Measurements from ENCODE around the gene TC2N. TPM values are rescaled to one million over a fixed set of nuclear protein-coding genes. Genes with fewer than 3 reads are reported as not detected.
"Not testable (repeated sequence)": the region's sequence is repeated elsewhere in the genome, so short reads cannot be mapped to it uniquely, and the experiment has no call there.

Gene TC2N
- 11.1 TPM for total RNA-seq
- long read RNA-seq, full-length matches to known transcripts: 5 of 8 reads
- long read RNA-seq, partial matches to known transcripts: 2 of 8 reads
- long read RNA-seq, other reads (novel, unspliced or antisense): 1 of 8 reads

GRCh38 chr14:91867316-91867988, at the start of gene TC2N:
Gene TC2N, minus strand, starts transcription at chr14:91867536. Its CDS starts 53,767 bp downstream, at chr14:91813769.
- DNase-seq (no peak), ATAC-seq (ENCODE audit: poor library complexity) (no peak)
- intact Hi-C loops (cut with DNase I): no loop called here

- ATAC-seq (ENCODE audit: poor library complexity) (no peak), DNase-seq (no peak)
- intact Hi-C loops (cut with DNase I): loop anchor here (5.0 kb wide), 1 partner anchor 260 kb away; no protein-coding TSS in a partner anchor
These were observed 44.7 kb upstream of the TC2N start for GRCh38 chr14:91912035-91912434.

DNA sequence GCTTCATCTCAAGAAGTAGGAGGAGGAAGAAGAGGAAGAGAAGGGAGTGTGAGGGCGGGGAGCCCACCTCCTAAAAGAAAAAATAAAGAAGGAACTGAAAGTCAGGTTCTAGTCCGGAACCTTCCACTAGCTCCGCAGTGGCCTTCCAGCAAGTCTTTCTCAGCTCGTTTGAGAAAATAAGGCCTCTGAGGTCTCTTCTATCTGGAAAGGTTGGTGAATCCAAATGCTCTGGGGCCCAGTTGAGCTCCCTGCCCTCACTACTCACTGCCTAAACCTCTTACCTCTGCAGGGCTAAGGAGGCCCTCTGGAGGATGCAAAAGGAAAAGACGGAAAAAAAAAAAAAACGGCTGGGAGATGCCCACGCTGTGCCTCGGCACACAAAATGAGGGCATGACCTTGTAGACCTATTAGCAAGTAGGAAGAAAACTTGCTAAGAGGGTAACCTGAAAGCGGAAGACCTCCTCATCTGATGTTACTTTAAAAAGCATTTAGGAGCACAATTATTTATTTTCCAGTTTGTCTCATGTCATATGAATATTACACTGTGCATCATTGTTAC, 44.2 kb upstream of the TC2N start:
- ATAC-seq (ENCODE audit: poor library complexity) (peak; percentile 75), DNase-seq (no peak)
- intact Hi-C loops (cut with DNase I): loop anchor here (5.0 kb wide), 1 partner anchor 259 kb away; no protein-coding TSS in a partner anchor

GRCh38 chr14:91910196-91910595, 42.9 kb upstream of the TC2N start:
- intact Hi-C loops (cut with DNase I): loop anchor here (5.0 kb wide), 1 partner anchor 258 kb away; no protein-coding TSS in a partner anchor
- ATAC-seq (ENCODE audit: poor library complexity) (no peak), DNase-seq (no peak)

GRCh38 chr14:91906374-91906773, 39.0 kb upstream of the TC2N start:
- intact Hi-C loops (cut with DNase I): no loop called here
- ATAC-seq (ENCODE audit: poor library complexity) (no peak), DNase-seq (no peak)

DNA sequence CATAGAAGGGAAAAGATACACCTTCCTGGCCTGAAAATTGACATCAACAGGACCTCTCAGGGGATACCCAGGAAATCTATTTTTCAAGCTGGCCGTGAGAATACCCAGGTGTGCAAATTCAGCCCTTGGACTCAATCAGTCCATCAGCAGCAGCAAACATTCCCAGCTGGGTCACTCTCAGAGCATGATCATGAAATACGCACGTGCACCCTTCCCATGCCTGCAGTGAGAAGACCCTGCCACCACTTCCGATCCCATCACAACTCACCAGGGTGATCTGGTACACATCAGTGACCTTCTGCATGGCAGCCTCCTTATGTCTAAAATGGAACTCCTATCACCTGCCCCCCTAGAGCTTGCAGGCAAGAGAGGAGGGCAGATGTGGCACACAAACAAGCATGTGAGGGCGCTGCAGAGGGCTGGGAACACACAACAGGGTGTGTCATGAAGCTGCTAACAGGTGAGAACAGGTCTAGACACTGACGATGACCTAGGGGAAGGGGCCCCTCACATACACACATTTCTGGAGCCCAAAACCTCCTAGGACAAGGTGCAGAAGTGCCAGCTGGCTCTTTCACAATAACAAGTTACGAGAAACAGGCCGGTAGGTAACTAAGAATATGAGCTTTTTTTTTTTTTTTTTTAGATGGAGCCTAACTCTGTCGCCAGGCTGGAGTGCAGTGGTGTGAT, 37.8 kb upstream of the TC2N start:
- intact Hi-C loops (cut with DNase I): no loop called here
- ATAC-seq (ENCODE audit: poor library complexity): no peak
- DNase-seq: no peak

DNA sequence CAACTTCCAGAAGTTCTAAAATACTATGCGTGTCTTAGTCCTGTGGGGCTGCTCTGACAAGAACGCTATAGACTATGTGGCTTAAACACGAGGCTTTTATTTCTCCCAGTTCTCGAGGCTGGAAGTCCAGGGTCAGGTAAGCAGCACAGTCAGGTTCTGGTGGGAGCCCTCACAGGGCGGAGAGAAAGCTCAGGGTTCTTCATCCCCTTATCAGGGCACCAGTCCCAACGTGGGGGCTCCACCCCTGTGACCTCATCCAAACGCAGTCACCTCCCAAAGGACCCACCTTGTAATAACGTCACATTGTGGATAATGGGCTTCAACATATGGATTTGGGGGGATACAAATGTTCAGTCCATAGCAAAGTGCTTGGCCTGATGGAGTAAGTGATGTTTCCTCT, 37.1 kb upstream of the TC2N start:
- DNase-seq (no peak), ATAC-seq (ENCODE audit: poor library complexity) (no peak)
- intact Hi-C loops (cut with DNase I): no loop called here

GRCh38 chr14:91903070-91903469, 35.7 kb upstream of the TC2N start:
- intact Hi-C loops (cut with DNase I): no loop called here
- ATAC-seq (ENCODE audit: poor library complexity): peak; percentile 53

GRCh38 chr14:91902336-91902735, 35.0 kb upstream of the TC2N start:
- DNase-seq (no peak), ATAC-seq (ENCODE audit: poor library complexity) (no peak)
- intact Hi-C loops (cut with DNase I): no loop called here

More at GRCh38 chr14:91903070-91903469, 35.7 kb upstream of the TC2N start:
- DNase-seq: no peak

GRCh38 chr14:91901449-91902226, 34.3 kb upstream of the TC2N start:
- intact Hi-C loops (cut with DNase I): no loop called here
- peak; percentile 71 for ATAC-seq (ENCODE audit: poor library complexity)
- DNase-seq: peak; percentile 60

DNA sequence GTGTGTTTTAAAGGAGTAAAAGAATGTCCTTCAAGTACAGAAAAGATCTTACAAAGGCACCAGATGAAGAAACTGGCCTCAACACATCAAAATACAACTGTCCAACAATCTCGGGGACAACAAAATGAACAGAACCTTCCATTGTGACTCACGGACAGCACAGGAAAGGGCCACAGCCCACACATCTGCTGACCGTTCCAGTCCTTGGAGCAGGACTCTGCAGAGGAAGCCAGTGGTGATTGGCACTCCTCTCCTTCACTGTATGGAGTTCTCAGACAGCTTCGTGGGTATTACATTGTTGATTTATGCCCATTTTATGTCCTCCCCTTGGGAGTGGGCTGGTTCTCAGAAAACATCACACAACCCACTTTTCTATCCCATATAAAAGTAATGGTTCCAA, 32.5 kb upstream of the TC2N start:
- DNase-seq (no peak), ATAC-seq (ENCODE audit: poor library complexity) (no peak)
- intact Hi-C loops (cut with DNase I): no loop called here

DNA sequence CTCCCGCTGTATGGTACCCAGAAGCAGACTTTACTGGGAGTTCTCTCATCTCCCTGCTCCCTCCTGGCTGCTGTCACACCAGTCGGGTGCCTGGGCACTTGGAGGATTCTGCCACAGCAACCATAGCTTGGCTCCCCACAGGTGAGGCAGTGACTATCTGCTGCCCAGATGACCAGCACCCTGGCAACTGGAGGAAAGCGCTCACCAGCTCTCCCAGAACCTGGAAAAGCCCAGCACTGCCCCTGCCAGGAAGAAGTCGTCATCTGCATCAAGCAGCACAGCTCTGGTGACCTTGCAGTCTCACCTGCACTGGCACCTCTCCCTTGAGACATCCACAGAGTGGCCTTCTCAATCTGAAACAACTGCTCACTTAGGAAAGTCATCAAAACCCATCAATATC, 31.9 kb upstream of the TC2N start:
- DNase-seq (no peak), ATAC-seq (ENCODE audit: poor library complexity) (no peak)
- intact Hi-C loops (cut with DNase I): no loop called here

- intact Hi-C loops (cut with DNase I): no loop called here
- DNase-seq (no peak), ATAC-seq (ENCODE audit: poor library complexity) (no peak)
These were observed 31.0 kb upstream of the TC2N start for GRCh38 chr14:91898372-91898771.

- intact Hi-C loops (cut with DNase I); DNase-seq: not testable (repeated sequence)
These were observed 30.4 kb upstream of the TC2N start for GRCh38 chr14:91897716-91898115.

DNA sequence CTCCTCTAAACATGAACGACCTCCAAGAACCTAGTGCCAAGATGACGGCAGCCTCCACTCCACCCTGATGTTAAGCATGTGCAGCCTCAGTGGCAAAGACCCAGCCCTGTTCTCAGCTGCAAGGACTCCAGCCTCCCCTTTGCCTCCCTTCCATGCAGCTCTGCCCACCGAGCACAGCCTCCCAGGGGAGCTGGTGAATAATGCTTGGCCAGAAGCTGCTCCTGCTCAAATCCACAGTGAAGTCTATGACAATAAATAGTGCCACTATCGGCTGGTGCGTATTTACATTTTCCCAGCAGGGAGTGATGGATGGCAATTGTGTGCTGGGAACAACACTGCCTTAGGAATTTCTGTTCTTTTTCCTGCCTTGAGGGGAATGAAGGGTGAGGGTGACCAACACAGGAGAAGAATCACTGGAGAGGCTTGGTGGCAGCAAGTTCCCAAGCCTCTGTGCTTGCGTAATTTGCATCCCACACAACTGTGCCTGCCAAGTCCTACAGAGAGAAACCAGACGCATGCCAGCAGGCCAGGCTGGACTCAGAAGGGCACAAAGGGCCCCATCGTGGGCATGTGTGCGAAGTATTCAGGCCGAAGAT, 29.9 kb upstream of the TC2N start:
- DNase-seq: peak; percentile 79
- peak; percentile 73 for ATAC-seq (ENCODE audit: poor library complexity)
- intact Hi-C loops (cut with DNase I): no loop called here

More at GRCh38 chr14:91897716-91898115, 30.4 kb upstream of the TC2N start:
- ATAC-seq (ENCODE audit: poor library complexity): not testable (repeated sequence)

- intact Hi-C loops (cut with DNase I): no loop called here
- DNase-seq: no peak
These were observed 29.1 kb upstream of the TC2N start for GRCh38 chr14:91896419-91896818.

DNA sequence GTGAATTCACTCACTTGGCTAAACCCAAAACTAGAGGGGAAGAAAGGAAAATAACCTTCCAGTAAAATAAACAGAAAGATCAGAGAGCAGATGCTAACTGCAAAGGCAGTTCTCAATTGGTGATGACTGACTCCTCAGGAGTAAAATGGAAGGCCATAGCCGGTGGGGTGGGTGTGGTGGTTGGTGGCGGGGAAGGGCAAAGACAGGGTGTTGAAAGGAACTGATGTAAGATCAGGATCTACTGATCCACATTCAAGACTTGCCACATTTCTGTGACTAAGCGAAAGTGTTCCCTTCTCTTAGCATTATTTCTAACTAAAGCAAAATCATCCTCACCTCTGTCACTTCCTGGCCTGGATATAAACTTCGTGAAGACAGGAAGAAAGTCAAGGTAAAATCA, 26.3 kb upstream of the TC2N start:
- DNase-seq (no peak), ATAC-seq (ENCODE audit: poor library complexity) (no peak)
- intact Hi-C loops (cut with DNase I): no loop called here

More at GRCh38 chr14:91896419-91896818, 29.1 kb upstream of the TC2N start:
- ATAC-seq (ENCODE audit: poor library complexity): no peak

DNA sequence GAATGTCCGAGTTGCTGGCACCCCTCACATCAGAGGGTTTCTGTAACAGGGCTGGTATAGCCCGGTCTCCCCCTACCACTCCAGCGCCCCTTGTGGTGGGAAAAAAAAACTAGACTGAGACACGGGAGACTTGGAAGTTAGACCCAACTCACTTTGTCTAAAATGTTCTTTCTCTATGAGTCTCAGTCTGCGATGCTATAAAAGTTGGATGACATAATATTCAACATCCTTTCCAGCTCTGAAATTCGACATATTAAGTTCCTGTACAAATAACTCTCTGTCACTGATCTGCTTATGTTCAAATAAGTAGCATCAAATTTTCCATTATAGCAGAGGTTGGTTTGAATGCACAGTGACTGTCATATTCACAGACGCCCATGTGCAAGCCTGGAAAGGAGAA, 25.7 kb upstream of the TC2N start:
- ATAC-seq (ENCODE audit: poor library complexity) (no peak), DNase-seq (no peak)
- intact Hi-C loops (cut with DNase I): no loop called here
